Neural cell (in vitro differentiated cells): ENCODE measurements around the gene HOGA1. TPM values are rescaled to one million over a fixed set of nuclear protein-coding genes. Genes with fewer than 3 reads are reported as not detected.
"Not testable (repeated sequence)": the region's sequence is repeated elsewhere in the genome, so short reads cannot be mapped to it uniquely, and the experiment has no call there.

Experiments
- H2AFZ ChIP-seq: fragments of 200-600, 300-800 bp; sonication (generic), shearing (Covaris generic); 2 replicates; pipeline ENCODE4 v1.6.0; 2014; ENCODE audit warnings: low read depth, mild to moderate bottlenecking, antibody characterized with exemption, low read length, moderate library complexity
- H3F3A ChIP-seq: fragments of 200-600 bp; shearing (Covaris generic); 2 replicates; pipeline ENCODE4 v1.6.1; 2016; ENCODE audit warnings: mild to moderate bottlenecking, moderate library complexity, mixed read lengths, antibody characterized with exemption, low read length; ENCODE audit not compliant: insufficient read depth, poor library complexity, severe bottlenecking
- H3K27ac ChIP-seq: fragments of 200-600, 300-800 bp; sonication (generic), shearing (Covaris generic); 2 replicates; pipeline ENCODE4 v1.5.1; 2014; ENCODE audit warnings: mild to moderate bottlenecking, low read length, moderate library complexity
- H3K27me3 ChIP-seq: fragments of 300-800, 200-600 bp; sonication (generic), shearing (Covaris generic); 2 replicates; pipeline ENCODE4 v1.6.0; 2014; ENCODE audit warnings: mild to moderate bottlenecking, low read depth, low read length, moderate library complexity; ENCODE audit not compliant: insufficient read depth
- H3K36me3 ChIP-seq: fragments of 300-800, 200-600 bp; sonication (generic), shearing (Covaris generic); 2 replicates; pipeline ENCODE4 v1.5.1; 2014; ENCODE audit warnings: mild to moderate bottlenecking, antibody characterized with exemption, low read length, moderate library complexity; ENCODE audit not compliant: insufficient read depth
- H3K4me2 ChIP-seq: fragments of 300-800, 200-600 bp; sonication (generic), shearing (Covaris generic); 2 replicates; pipeline ENCODE4 v1.6.0; 2014; ENCODE audit warnings: mild to moderate bottlenecking, low read length
- H3K4me3 ChIP-seq: fragments of 300-800, 200-600 bp; sonication (generic), shearing (Covaris generic); 2 replicates; pipeline ENCODE4 v1.5.1; 2014; ENCODE audit warnings: mild to moderate bottlenecking, low read length, moderate library complexity
- H3K79me2 ChIP-seq: fragments of 200-600 bp; shearing (Covaris generic); replicated peaks from 2 replicates; pipeline ENCODE4 v1.6.0; 2014; ENCODE audit warnings: mild to moderate bottlenecking, low read length, moderate library complexity; ENCODE audit not compliant: insufficient read depth
- H3K9ac ChIP-seq: fragments of 300-800, 200-600 bp; sonication (generic), shearing (Covaris generic); 2 replicates; pipeline ENCODE4 v1.6.1; 2016; ENCODE audit warnings: mild to moderate bottlenecking, low read length, mixed read lengths
- H3K9me2 ChIP-seq: fragments of 200-600 bp; shearing (Covaris generic); 2 replicates; pipeline ENCODE4 v1.6.1; 2016; ENCODE audit warnings: mild to moderate bottlenecking, low read length, mixed read lengths; ENCODE audit not compliant: insufficient read depth
- H3K9me3 ChIP-seq: fragments of 200-600, 300-800 bp; sonication (generic), shearing (Covaris generic); 2 replicates; pipeline ENCODE4 v1.6.1; 2016; ENCODE audit warnings: mild to moderate bottlenecking, mixed run types, low read length, moderate library complexity, mixed read lengths
- H4K20me1 ChIP-seq: fragments of 200-600 bp; shearing (Covaris generic); 2 replicates; pipeline ENCODE4 v1.6.1; 2016; ENCODE audit warnings: mild to moderate bottlenecking, mixed run types; ENCODE audit not compliant: insufficient read depth
- EP300 ChIP-seq: fragments of 450-650 bp; conservative IDR thresholded peaks from 2 replicates; pipeline ENCODE4 v1.6.1; 2014; ENCODE audit warnings: antibody characterized with exemption, mild to moderate bottlenecking, moderate library complexity; ENCODE audit not compliant: poor library complexity, severe bottlenecking
- EZH2 ChIP-seq: fragments of 200-600, 300-800 bp; shearing (Covaris generic), sonication (generic); IDR thresholded peaks from 2 replicates; pipeline ENCODE4 v1.6.1; 2014; ENCODE audit warnings: antibody characterized with exemption, low read length, borderline replicate concordance, mild to moderate bottlenecking; ENCODE audit not compliant: insufficient read depth, poor library complexity, severe bottlenecking
- MXI1 ChIP-seq: fragments of 450-650 bp; conservative IDR thresholded peaks from 2 replicates; pipeline ENCODE4 v1.6.1; 2014; ENCODE audit warnings: antibody characterized with exemption, mild to moderate bottlenecking; ENCODE audit not compliant: poor library complexity, severe bottlenecking
- POLR2AphosphoS5 ChIP-seq: IDR thresholded peaks from 2 replicates; pipeline ENCODE4 v1.6.1; 2012
- RAD21 ChIP-seq: fragments of 450-650 bp; conservative IDR thresholded peaks from 2 replicates; pipeline ENCODE4 v1.6.1; 2014; ENCODE audit warnings: antibody characterized with exemption, mild to moderate bottlenecking, moderate library complexity
- REST ChIP-seq: IDR thresholded peaks from 2 replicates; pipeline ENCODE4 v1.6.1; 2012; ENCODE audit warnings: borderline replicate concordance
- SMC3 ChIP-seq: fragments of 450-650 bp; conservative IDR thresholded peaks from 2 replicates; pipeline ENCODE4 v1.6.1; 2014; ENCODE audit warnings: antibody characterized with exemption, mild to moderate bottlenecking, moderate library complexity; ENCODE audit not compliant: poor library complexity
- TAF1 ChIP-seq: IDR thresholded peaks from 2 replicates; pipeline ENCODE4 v1.6.1; 2012; ENCODE audit warnings: low read depth
- polyA plus RNA-seq: library from polyadenylated mRNA; depleted of rRNA; stranded (reverse); fragments of >200 nt; gene quantifications from 2 replicates; pipeline ENCODE4 v1.2.3, GENCODE V29; 2014
- TF ChIP-seq, protein P1 (sequence below): fragments of 450-650 bp; IDR thresholded peaks from 2 replicates; pipeline ENCODE4 v1.5.1; 2014; ENCODE audit warnings: antibody characterized with exemption, mild to moderate bottlenecking, moderate library complexity; ENCODE audit not compliant: poor library complexity, severe bottlenecking

HOGA1 gene
- polyA plus RNA-seq, 1 donor from 2014 or later = not detected

- Histone ChIP-seq H3K27me3 (no peaks in the 10 kb centered on the region), H3K4me3 (no peak overlapping the region), H3K9me3 (no peaks in the 10 kb centered on the region), H3K79me2 (peaks cover 4% of the 10 kb centered on the region), H3F3A (no peaks in the 10 kb centered on the region), H2AFZ (no peak overlapping the region), H4K20me1 (no peaks in the 10 kb centered on the region), H3K4me2 (no peak overlapping the region), H3K27ac (no peak overlapping the region), H3K9me2 (no peaks in the 10 kb centered on the region), H3K36me3 (peaks cover 5% of the 10 kb centered on the region), H3K9ac (no peak overlapping the region)
- TF ChIP-seq EZH2 (no peak), EP300 (no peak), TAF1 (no peak), RAD21 (no peak), REST (no peak), SMC3 (no peak), POLR2AphosphoS5 (no peak), MXI1 (no peak)
- TF ChIP-seq, protein P1, sequence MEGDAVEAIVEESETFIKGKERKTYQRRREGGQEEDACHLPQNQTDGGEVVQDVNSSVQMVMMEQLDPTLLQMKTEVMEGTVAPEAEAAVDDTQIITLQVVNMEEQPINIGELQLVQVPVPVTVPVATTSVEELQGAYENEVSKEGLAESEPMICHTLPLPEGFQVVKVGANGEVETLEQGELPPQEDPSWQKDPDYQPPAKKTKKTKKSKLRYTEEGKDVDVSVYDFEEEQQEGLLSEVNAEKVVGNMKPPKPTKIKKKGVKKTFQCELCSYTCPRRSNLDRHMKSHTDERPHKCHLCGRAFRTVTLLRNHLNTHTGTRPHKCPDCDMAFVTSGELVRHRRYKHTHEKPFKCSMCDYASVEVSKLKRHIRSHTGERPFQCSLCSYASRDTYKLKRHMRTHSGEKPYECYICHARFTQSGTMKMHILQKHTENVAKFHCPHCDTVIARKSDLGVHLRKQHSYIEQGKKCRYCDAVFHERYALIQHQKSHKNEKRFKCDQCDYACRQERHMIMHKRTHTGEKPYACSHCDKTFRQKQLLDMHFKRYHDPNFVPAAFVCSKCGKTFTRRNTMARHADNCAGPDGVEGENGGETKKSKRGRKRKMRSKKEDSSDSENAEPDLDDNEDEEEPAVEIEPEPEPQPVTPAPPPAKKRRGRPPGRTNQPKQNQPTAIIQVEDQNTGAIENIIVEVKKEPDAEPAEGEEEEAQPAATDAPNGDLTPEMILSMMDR = no peak
Observed at GRCh38 chr10:97648562-97649404, 64.6 kb downstream of the HOGA1 start.

- not testable (repeated sequence) for H3K36me3 ChIP-seq, H2AFZ ChIP-seq, H3K4me3 ChIP-seq, H4K20me1 ChIP-seq, H3F3A ChIP-seq, H3K79me2 ChIP-seq, H3K27ac ChIP-seq, H3K9me2 ChIP-seq, H3K27me3 ChIP-seq, H3K9ac ChIP-seq, H3K4me2 ChIP-seq, H3K9me3 ChIP-seq
Observed at GRCh38 chr10:97649405-97649750, 65.2 kb downstream of the HOGA1 start.
